Kidney capillary endothelial cell (primary cell): ENCODE measurements around the gene COG4.

Experiments used
- DNase-seq: peaks from one replicate; pipeline ENCODE4 v3.0.0-alpha.2; 2018; ENCODE audit warnings: low spot score

Gene COG4

GRCh38 chr16:70526403-70526802, 3.0 kb upstream of the COG4 start:
- DNase-seq: no peak

GRCh38 chr16:70524399-70524825, 1.1 kb upstream of the COG4 start:
- DNase-seq: peak; percentile 35

GRCh38 chr16:70523743-70524398, 517 bp upstream of the COG4 start, which contains the start of gene SF3B3:
Gene SF3B3 (plus strand): TSS chr16:70523816. CDS start chr16:70526657, 2,841 bp downstream.
- peak; percentile 46 for DNase-seq

- DNase-seq: no peak
These were observed 908 bp downstream of the COG4 start for GRCh38 chr16:70522216-70523075.

GRCh38 chr16:70520612-70521297, 2.6 kb downstream of the COG4 start:
- no peak for DNase-seq

GRCh38 chr16:70512456-70512855, 10.9 kb downstream of the COG4 start:
- no peak for DNase-seq

- no peak for DNase-seq
These were observed 11.5 kb downstream of the COG4 start for GRCh38 chr16:70511833-70512232.

GRCh38 chr16:70510216-70510615, 13.1 kb downstream of the COG4 start:
- no peak for DNase-seq

GRCh38 chr16:70508752-70509151, 14.6 kb downstream of the COG4 start:
- DNase-seq: no peak

GRCh38 chr16:70496513-70496912, 26.8 kb downstream of the COG4 start:
- no peak for DNase-seq

- DNase-seq: no peak
These were observed 27.8 kb downstream of the COG4 start for GRCh38 chr16:70495425-70496182.

GRCh38 chr16:70494777-70495176, 28.6 kb downstream of the COG4 start:
- no peak for DNase-seq

- DNase-seq: no peak
These were observed 29.1 kb downstream of the COG4 start for GRCh38 chr16:70494202-70494770.

- DNase-seq: no peak
These were observed 29.6 kb downstream of the COG4 start for GRCh38 chr16:70493802-70494201.

GRCh38 chr16:70490261-70490660, 33.1 kb downstream of the COG4 start:
- no peak for DNase-seq

GRCh38 chr16:70484867-70485266, 38.5 kb downstream of the COG4 start:
- no peak for DNase-seq

- no peak for DNase-seq
These were observed 39.9 kb downstream of the COG4 start for GRCh38 chr16:70483426-70483825.

- DNase-seq: no peak
These were observed 40.7 kb downstream of the COG4 start for GRCh38 chr16:70482624-70483023.

- DNase-seq: no peak
These were observed 41.3 kb downstream of the COG4 start for GRCh38 chr16:70481929-70482536.

GRCh38 chr16:70480127-70481105, 42.9 kb downstream of the COG4 start:
- DNase-seq: no peak
